ENCODE measurements around the gene OPCML.
"Not testable (repeated sequence)": the region's sequence is repeated elsewhere in the genome, so short reads cannot be mapped to it uniquely, and the experiment has no call there.

Gene OPCML

DNA sequence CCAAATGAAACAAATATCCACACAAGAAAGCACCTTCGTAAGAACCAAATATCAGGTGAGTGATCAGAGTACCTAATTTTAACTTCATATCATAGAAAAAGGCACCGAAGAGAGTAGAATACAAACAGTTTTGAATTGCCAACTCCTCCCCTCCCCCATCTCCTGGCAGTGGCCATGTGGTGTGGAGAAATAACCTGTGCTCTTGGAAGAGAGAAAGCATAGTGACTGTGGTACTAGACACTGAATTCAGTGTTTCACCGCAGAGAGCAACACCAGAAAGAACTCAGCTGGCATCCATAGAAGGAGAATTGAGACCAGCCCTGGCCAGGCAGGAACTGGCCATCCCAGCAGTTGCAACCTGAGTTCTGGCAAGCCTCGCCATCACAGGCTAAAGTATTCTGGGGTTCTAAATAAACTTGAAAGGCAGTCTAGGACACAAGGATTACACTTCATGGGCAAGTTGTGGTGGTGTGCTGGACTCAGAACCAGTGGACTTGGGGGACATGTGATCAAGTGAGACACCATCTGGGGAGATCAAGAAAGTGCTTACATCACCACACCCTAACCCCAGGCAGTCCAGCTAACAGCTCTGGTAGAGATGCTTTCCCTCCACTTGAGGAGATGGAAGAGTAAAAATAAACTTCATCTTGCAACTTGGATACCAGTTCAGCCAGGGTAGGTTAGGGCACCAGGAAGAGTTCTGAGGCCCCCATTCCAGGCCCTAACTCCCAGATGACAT lies 1158.7 kb downstream of the OPCML start:
- DNase-seq: no peak

DNA sequence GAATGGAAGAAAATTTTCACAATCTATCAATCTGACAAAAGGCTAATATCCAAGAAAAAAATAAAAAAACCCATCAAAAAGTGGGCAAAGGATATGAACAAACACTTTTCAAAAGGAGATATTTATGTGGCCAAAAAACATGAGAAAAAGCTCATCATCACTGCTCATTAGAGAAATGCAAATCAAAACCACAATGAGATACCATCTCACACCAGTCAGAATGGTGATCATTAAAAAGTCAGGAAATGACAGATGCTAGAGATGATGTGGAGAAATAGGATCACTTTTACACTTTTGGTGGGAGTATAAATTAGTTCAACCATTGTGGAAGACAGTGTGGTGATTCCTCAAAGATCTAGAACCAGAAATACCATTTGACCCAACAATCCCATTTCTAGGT lies 1162.2 kb downstream of the OPCML start:
- DNase-seq: not testable (repeated sequence)

DNA sequence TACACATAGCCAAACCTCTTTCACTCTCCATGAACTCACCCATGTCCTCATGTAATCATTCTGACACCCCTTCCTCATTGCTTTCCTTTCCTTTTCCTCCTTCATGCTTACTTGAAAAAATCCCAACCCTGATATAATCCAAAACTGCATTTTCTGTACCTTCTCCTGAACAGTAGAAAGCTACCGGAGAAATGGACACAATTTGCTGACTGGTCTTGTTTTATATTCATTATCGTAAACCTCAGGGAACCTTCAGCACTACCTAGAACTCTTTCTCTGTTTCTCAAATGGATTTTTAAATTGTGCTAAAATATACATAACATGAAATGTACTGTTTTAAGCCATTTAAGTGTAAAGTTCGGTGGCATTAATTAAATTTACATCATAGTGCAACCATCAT lies 1165.0 kb downstream of the OPCML start:
- no peak for DNase-seq

DNA sequence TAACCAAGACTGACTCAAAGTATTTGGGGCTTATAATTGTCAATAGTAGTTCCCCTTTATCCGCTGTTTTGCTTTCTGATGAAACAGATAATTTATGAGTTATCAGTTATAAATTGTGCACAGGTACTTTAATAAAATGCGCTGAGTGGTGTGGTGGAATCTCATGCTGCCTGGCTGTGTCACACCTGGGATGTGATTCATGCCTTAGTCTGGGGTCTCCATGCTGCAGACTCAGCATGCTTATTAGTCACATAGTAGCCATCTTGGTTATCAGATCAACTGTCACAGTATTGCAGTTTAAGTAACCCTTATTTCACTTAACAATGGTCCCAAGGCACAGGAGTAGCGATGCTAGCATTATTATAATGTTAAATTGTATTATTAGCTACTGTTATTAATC lies 1166.7 kb downstream of the OPCML start:
- no peak for DNase-seq
